Measurements from ENCODE around the gene TNFRSF1B.
"Not testable (repeated sequence)": the region's sequence is repeated elsewhere in the genome, so short reads cannot be mapped to it uniquely, and the experiment has no call there.

The TNFRSF1B gene

DNA sequence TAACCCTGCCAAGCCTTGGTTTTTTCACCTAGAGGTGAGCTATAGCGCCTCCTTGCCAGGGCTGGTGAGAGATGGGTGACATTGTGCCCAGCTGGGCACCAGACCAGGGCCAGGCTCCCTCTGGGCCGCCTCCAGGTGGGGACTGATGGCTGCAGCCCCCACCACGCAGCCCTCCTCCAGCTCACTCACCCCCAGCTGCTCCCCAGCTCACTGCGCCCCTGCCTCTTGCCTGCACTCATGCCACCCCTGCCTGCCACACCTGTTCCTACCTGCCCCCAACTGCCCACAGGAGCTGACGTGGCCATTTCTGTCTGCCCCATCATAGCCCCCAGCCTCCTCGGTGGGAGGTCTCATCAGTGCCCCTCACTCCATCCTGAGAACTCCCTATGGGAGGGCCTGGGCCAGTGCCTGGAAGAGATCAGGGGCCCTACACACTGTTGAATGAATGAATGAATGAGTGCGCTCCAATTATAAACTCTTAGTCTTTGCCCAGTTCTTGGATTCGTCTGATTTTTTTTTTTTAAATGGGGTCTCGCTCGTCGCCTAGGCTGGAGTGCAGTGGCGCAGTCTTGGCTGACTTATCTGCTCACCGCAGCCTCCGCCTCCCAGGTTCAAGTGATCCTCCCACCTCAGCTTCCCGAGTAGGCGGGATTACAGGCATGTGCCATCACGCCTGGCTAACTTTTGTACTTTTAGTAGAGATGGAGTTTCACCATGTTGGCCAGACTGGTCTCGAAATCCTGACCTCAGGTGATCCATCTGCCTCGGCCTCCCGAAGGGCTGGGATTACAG is 36.6 kb downstream of the TNFRSF1B start:
- Mint-ChIP-seq H3K4me1 (peaks cover 47% of the 10 kb centered on the region), H3K36me3 (peaks cover 13% of the 10 kb centered on the region), H3K4me3 (peak overlapping the region; percentile 11)

DNA sequence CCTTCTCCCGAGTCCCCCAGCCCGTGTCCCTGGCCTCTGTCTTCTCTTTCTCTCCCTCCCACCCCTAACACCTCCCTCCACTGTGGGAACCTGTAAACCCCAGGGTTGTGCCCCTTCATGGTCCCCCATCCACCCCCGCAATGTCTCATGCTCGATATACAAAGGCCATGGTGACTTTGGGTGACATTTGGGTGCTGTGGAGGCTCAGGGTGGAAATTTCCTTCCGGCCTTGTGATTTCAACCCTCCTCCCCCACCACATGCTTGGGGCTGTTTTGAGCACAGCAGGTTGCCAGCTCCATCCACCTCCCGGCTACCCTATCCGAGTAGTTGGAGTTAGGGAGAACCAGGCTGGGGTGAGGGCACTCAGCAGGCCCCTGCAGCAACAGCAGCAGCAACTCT is 37.3 kb downstream of the TNFRSF1B start:
- peaks cover 54% of the 10 kb centered on the region for H3K4me1 Mint-ChIP-seq
- peaks cover 13% of the 10 kb centered on the region for H3K36me3 Mint-ChIP-seq
- H3K4me3 Mint-ChIP-seq: peak overlapping the region; percentile 11

More for the DNA sequence above, 36.6 kb downstream of the TNFRSF1B start:
- no peaks in the 10 kb centered on the region for H3K27me3 Mint-ChIP-seq
- H3K27ac Mint-ChIP-seq: no peak overlapping the region
- H3K9me3 Mint-ChIP-seq: no peaks in the 10 kb centered on the region

DNA sequence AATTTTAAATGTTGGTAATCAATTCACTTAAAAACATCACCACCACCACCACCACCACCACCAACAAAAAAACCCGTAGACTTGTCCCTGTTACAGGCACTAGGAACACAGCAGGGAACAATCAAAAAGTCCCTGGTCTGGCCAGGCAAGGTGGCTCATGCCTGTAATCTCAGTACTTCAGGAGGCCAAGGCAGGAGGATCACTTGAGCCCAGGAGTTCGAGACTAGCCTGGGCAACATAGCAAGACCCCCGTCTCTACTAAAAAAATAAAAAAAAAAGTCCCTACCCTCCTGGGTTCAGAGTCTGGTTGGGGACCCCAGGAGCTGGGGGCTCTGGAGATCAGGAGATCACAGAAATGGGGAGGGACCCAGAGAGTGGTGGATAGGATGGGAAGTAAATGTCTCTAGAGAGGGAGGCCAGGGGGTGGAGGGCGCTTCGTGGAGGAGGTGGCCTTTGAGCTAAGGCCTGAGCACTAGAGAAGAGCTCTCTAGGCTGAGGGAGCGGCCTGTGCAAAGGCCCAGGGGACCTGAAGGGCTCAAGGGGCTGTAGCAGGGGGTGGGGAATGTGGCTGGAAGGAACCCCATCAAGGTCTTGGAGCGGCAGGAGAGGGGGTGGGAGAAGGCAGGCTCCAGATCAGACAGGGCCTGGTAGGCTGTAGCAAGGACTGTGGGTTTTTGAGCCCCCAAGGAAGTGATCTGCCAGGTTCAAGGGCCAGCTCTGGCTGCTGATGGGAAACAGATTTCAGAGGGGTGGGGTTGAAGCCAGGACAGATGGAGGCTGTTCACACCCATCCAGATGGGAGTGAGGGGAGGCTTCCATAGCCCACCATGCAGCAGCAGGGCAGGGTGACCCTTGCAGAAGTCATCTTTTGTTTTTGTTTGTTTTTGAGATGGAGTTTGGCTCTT is 38.2 kb downstream of the TNFRSF1B start:
- Mint-ChIP-seq H3K4me3 (no peak overlapping the region), H3K4me1 (peaks cover 57% of the 10 kb centered on the region), H3K27me3 (no peaks in the 10 kb centered on the region), H3K9me3 (no peaks in the 10 kb centered on the region), H3K36me3 (peaks cover 13% of the 10 kb centered on the region), H3K27ac (peak overlapping the region; percentile 60)

More for the DNA sequence above, 37.3 kb downstream of the TNFRSF1B start:
- Mint-ChIP-seq H3K27me3 (no peaks in the 10 kb centered on the region), H3K9me3 (no peaks in the 10 kb centered on the region), H3K27ac (peak overlapping the region; percentile 60)

DNA sequence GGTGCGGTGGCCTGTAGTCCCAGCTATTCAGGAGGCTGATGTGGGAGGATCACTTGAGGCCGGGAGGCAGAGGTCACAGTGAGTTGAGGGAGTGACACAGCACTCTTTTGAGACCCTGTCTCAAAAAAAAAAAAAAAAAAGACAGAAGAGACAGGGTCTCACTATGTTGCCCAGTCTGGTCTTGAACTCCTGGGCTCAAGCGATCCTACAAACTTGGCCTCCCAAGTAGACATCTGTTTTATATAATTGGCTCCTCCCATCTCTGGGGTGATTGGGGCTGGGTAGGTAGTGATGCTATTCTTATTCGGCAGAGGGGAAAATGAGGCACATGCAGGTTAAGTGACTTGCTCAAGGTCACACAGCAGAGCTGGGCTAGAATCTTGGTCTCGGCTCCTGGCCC is 39.4 kb downstream of the TNFRSF1B start:
- no peak overlapping the region for H3K4me3 Mint-ChIP-seq
- peaks cover 13% of the 10 kb centered on the region for H3K36me3 Mint-ChIP-seq
- H3K9me3 Mint-ChIP-seq: no peaks in the 10 kb centered on the region
- peak overlapping the region; percentile 26 for H3K27ac Mint-ChIP-seq
- H3K4me1 Mint-ChIP-seq: peaks cover 65% of the 10 kb centered on the region
- no peaks in the 10 kb centered on the region for H3K27me3 Mint-ChIP-seq

DNA sequence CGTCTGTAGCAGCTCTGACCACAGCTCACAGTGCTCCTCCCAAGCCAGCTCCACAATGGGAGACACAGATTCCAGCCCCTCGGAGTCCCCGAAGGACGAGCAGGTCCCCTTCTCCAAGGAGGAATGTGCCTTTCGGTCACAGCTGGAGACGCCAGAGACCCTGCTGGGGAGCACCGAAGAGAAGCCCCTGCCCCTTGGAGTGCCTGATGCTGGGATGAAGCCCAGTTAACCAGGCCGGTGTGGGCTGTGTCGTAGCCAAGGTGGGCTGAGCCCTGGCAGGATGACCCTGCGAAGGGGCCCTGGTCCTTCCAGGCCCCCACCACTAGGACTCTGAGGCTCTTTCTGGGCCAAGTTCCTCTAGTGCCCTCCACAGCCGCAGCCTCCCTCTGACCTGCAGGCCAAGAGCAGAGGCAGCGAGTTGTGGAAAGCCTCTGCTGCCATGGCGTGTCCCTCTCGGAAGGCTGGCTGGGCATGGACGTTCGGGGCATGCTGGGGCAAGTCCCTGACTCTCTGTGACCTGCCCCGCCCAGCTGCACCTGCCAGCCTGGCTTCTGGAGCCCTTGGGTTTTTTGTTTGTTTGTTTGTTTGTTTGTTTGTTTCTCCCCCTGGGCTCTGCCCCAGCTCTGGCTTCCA is 40.1 kb downstream of the TNFRSF1B start:
- Mint-ChIP-seq H3K27me3 (no peaks in the 10 kb centered on the region), H3K27ac (no peak overlapping the region), H3K4me1 (peaks cover 63% of the 10 kb centered on the region), H3K36me3 (peaks cover 11% of the 10 kb centered on the region), H3K9me3 (no peaks in the 10 kb centered on the region), H3K4me3 (no peak overlapping the region)

DNA sequence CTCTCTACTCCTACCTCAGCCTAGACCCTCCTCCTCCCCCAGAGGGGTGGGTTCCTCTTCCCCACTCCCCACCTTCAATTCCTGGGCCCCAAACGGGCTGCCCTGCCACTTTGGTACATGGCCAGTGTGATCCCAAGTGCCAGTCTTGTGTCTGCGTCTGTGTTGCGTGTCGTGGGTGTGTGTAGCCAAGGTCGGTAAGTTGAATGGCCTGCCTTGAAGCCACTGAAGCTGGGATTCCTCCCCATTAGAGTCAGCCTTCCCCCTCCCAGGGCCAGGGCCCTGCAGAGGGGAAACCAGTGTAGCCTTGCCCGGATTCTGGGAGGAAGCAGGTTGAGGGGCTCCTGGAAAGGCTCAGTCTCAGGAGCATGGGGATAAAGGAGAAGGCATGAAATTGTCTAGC is 41.5 kb downstream of the TNFRSF1B start:
- no peak overlapping the region for H3K4me3 Mint-ChIP-seq
- no peaks in the 10 kb centered on the region for H3K27me3 Mint-ChIP-seq
- peaks cover 6% of the 10 kb centered on the region for H3K36me3 Mint-ChIP-seq
- peak overlapping the region; percentile 69 for H3K27ac Mint-ChIP-seq
- H3K4me1 Mint-ChIP-seq: peaks cover 55% of the 10 kb centered on the region
- H3K9me3 Mint-ChIP-seq: no peaks in the 10 kb centered on the region

DNA sequence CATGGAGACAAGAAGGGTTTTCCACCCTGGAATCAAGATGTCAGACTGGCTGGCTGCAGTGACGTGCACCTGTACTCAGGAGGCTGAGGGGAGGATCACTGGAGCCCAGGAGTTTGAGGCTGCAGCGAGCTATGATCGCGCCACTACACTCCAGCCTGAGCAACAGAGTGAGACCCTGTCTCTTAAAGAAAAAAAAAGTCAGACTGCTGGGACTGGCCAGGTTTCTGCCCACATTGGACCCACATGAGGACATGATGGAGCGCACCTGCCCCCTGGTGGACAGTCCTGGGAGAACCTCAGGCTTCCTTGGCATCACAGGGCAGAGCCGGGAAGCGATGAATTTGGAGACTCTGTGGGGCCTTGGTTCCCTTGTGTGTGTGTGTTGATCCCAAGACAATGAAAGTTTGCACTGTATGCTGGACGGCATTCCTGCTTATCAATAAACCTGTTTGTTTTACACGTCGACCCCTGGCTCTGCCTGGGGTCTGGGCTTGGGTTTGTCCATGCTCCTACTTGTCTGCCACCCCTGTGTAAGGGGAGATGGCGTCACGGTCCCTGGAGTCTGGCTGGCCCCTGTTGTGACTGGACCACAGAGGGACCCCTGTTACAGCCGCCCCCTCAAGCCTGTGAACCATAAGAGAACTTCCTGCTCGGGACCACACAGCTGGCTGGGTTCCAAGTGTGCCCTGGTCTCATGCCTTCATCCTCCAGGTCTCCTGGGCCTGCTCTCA is 42.1 kb downstream of the TNFRSF1B start:
- H3K4me3 Mint-ChIP-seq: no peak overlapping the region
- peaks cover 4% of the 10 kb centered on the region for H3K36me3 Mint-ChIP-seq
- no peaks in the 10 kb centered on the region for H3K27me3 Mint-ChIP-seq
- peaks cover 49% of the 10 kb centered on the region for H3K4me1 Mint-ChIP-seq
- peak overlapping the region; percentile 46 for H3K27ac Mint-ChIP-seq
- H3K9me3 Mint-ChIP-seq: no peaks in the 10 kb centered on the region

DNA sequence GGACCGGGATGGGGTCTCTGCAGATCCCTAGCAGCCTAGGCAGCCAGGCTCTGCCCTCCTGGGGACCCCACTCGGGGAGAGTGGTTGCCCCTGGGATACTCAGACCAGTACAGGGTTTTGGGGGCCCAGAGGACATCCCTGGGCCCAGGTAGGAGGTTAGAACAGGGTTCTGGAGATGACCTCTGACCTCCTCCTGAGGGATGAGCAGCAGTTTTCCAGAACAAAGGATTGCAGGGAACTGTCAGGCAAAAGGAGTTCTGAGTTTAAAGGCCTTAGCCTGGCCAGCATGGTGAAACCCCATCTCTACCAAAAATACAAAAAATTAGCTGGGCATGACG is 42.7 kb downstream of the TNFRSF1B start:
- peaks cover 4% of the 10 kb centered on the region for H3K36me3 Mint-ChIP-seq
- no peak overlapping the region for H3K27ac Mint-ChIP-seq
- no peak overlapping the region for H3K4me3 Mint-ChIP-seq

DNA sequence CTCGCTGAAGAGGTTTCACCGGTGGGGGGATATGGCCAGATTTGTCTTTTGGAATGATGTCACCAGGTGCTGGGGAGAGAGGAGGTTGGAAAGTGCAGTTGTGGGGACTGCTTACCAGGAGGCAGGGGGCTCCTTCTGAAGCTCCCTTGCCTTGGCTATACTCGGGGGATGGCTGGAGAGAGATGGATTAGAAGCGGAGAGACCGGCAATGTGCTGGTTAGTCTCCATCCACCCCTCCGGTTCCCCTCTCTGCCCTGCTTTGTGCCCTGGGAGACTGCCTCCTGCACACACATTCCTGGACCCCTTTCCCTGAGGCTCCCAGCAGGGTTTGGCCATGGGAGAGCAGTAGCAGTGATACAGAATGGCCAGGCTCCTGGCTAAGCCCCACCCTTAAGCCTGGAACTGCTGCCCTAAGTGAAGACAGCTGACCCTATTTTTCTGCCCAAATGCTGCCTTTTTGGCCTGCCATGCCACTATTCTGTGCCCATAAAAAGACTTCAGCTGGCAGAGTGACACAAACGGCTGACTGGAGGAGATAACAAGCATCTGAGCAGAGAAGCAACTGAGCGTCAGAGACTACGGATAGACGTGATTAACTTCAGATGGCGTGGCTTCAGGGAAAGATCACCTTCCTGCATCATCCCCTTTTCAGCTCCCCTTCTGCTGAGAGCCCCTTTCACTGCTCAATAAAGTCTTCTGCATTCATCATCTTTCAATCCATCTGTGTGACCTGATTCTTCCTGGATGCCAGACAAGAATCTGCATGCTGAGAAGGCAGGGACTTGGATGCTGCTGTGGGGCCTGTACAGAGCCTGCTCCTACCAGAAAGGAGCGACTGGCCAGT is 48.5 kb downstream of the TNFRSF1B start:
- Mint-ChIP-seq H3K27me3 (no peaks in the 10 kb centered on the region), H3K4me3 (no peak overlapping the region), H3K9me3 (no peaks in the 10 kb centered on the region), H3K27ac (no peak overlapping the region), H3K4me1 (peaks cover 11% of the 10 kb centered on the region), H3K36me3 (no peaks in the 10 kb centered on the region)

More for the DNA sequence above, 42.7 kb downstream of the TNFRSF1B start:
- no peaks in the 10 kb centered on the region for H3K27me3 Mint-ChIP-seq
- H3K4me1 Mint-ChIP-seq: peaks cover 43% of the 10 kb centered on the region
- H3K9me3 Mint-ChIP-seq: no peaks in the 10 kb centered on the region

DNA sequence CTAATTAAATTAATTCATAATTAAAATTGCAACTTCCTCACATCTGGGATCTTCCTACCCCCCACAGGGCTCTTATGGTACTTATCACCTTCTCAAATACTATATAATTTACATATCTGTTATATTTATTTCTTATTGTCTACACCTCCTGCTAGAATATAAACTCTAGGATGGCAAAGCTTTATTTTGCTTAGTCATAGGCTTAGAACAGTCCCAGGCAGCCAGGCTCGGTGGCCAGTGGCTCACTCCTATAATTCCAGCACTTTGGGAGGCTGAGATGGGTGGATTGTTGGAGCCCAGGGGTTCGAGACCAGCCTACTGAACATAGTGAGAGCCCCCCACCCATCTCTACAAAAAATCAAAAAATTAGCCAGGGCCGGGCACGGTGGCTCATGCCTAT is 53.0 kb downstream of the TNFRSF1B start:
- no peak overlapping the region for H3K27ac Mint-ChIP-seq
- no peak overlapping the region for H3K4me3 Mint-ChIP-seq
- H3K27me3 Mint-ChIP-seq: peaks cover 2% of the 10 kb centered on the region
- no peaks in the 10 kb centered on the region for H3K9me3 Mint-ChIP-seq
- peaks cover 4% of the 10 kb centered on the region for H3K36me3 Mint-ChIP-seq
- no peaks in the 10 kb centered on the region for H3K4me1 Mint-ChIP-seq

DNA sequence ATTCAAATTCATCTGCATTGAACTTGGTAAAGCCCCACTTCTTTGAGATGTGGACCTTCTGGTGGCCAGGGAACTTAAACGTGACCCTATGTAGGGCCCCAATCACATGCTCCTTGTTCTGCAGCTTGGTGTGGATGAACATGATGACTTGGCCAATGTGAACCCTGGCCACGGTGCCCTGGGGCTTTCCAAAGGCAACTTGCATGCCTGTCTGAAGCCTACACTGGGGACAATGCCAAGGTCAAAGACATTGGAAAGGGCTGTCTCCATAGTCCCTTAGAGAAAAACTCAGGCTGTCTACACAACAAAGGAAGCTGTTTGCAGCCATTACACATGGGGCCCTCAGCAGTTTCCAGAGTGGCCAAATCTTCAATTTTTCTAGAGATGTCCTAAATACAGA is 54.1 kb downstream of the TNFRSF1B start:
- H3K4me3 Mint-ChIP-seq: no peak overlapping the region
- H3K27ac Mint-ChIP-seq: no peak overlapping the region
- H3K36me3 Mint-ChIP-seq: peaks cover 4% of the 10 kb centered on the region
- H3K27me3 Mint-ChIP-seq: peaks cover 2% of the 10 kb centered on the region
- H3K4me1 Mint-ChIP-seq: no peaks in the 10 kb centered on the region
- no peaks in the 10 kb centered on the region for H3K9me3 Mint-ChIP-seq

DNA sequence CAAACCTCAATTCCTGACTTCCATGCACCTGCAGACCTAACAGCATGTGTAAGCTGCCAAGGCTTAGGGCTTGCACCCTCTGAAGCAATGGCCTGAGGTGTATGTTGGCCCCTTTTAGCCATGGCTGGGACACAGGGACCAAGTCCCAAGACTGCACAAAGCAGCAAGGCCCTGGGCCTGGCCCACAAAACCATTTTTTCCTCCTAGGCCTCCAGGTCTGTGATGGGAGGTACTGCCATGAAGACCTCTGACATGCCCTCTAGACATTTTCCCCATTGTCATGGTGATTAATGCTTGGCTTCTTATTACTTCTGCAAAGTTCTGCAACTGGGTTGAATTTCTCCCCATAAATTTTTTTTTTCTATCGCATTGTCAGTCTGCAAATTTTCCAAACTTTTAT is 55.9 kb downstream of the TNFRSF1B start:
- not testable (repeated sequence) for H3K4me1 Mint-ChIP-seq, H3K27me3 Mint-ChIP-seq, H3K27ac Mint-ChIP-seq, H3K36me3 Mint-ChIP-seq, H3K4me3 Mint-ChIP-seq, H3K9me3 Mint-ChIP-seq

DNA sequence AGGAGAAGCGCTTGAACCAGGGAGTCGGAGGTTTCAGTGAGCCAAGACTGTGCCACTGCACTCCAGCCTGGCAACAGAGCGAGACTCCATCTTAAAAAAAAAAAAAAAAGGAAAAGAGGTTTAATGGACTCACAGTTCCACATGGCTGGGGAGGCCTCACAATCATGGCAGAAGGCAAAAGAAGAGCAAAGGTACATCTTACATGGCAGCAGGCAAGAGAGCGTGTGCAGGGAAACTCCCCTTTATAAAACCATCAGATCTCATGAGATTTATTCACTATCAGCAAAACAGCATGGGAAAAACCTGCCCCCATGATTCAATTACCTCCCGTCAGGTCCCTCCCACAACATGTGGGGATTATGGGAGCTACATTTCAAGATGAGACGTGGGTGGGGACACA is 57.3 kb downstream of the TNFRSF1B start:
- not testable (repeated sequence) for H3K4me3 Mint-ChIP-seq, H3K36me3 Mint-ChIP-seq, H3K4me1 Mint-ChIP-seq, H3K9me3 Mint-ChIP-seq, H3K27me3 Mint-ChIP-seq, H3K27ac Mint-ChIP-seq

DNA sequence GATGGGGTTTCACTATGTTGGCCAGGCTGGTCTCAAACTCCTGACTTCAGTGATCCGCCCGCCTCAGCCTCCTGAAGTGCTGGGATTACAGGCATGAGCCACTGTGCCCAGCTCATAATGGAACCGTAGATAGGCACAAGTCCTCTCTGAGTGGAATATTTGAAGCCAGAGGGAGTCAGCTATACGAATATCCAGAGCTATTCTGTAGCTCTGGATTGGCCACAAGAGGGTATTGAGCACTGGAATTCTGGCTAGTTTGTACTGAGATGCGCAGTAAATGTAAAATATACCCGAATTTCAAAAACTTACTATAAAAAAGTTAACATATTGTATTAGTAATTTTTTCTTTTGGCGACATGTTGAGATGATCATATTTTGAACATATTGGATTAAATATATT is 62.2 kb downstream of the TNFRSF1B start:
- H3K9me3 Mint-ChIP-seq: no peaks in the 10 kb centered on the region
- H3K4me1 Mint-ChIP-seq: peaks cover 17% of the 10 kb centered on the region
- H3K27me3 Mint-ChIP-seq: no peaks in the 10 kb centered on the region
- peak overlapping the region; percentile 82 for H3K4me3 Mint-ChIP-seq
- no peaks in the 10 kb centered on the region for H3K36me3 Mint-ChIP-seq
- no peak overlapping the region for H3K27ac Mint-ChIP-seq
